HG02981 (cell line): ENCODE data around the gene CELF2.
A peak's percentile ranks its signal among the peaks of the same experiment; 100 is the strongest.
"Not testable (repeated sequence)": the region's sequence is repeated elsewhere in the genome, so short reads cannot be mapped to it uniquely, and the experiment has no call there.

Source experiments
- ATAC-seq: cut with Tn5 transposase; IDR thresholded peaks from one replicate; pipeline ENCODE4 v1.9.1; 2021; ENCODE audit warnings: mild to moderate bottlenecking, moderate library complexity; ENCODE audit not compliant: unreplicated experiment

Gene CELF2

GRCh38 chr10:11336722-11337162 lies 319.1 kb downstream of the CELF2 start:
- no peak for ATAC-seq

DNA sequence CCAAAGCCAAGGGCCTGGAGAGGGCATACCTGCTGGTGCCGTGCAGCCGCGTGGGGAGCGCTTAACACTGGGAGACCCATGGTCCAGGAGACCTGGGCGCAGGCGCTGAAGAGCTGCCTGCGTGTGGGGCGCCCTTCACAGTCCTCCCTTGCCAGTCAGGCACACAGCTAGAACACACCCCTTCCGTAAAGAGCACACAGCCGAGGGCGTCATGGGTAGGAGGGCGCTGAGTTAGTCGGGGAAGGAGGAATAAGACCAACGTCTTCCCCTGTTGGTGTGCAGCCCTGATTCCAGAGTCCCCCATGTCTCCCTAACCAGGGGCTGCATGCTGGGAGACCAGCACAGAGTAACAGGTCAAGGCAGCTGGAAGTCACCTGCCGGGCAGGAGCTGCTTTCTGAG lies 319.8 kb downstream of the CELF2 start:
- ATAC-seq = no peak

DNA sequence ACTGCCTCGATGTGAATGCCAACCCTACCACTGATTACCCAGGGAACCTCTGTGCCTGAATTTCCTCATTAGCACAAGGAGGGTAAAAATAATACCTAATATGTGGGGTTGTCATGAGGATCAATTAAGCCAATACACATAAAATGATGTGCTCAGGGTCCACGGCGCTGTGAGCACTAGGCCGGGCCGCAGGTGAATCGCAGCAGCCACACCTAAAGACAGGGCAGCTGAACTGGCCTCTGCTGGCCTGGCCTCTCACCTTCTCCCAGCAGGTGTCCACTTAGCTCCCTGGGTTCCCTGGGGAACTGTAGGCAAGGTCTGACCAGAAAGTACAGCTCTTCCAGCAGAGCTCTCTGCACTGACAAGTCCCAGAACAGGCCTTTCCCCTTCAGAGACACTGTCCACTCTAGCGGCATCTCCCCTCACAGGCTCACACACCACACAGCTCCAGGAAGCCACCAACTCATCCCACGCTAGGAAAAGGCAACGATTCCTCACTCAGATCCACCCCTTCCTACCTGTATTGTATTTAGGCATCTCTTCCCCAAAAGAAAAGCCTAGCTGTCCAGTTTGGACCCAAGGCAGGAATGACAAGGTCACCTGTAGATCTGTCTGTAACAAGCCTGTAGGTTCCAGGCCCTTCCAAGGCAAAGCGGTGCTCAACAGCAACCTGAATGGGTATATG lies 320.6 kb downstream of the CELF2 start:
- no peak for ATAC-seq

GRCh38 chr10:11339013-11339412 lies 321.3 kb downstream of the CELF2 start:
- no peak for ATAC-seq

- ATAC-seq = no peak
These were observed 322.0 kb downstream of the CELF2 start for GRCh38 chr10:11339660-11340059.

GRCh38 chr10:11341283-11341960 lies 323.8 kb downstream of the CELF2 start:
- no peak for ATAC-seq

GRCh38 chr10:11344081-11344480 lies 326.4 kb downstream of the CELF2 start:
- ATAC-seq = no peak

- ATAC-seq = no peak
These were observed 326.9 kb downstream of the CELF2 start for GRCh38 chr10:11344550-11344949.

- ATAC-seq = peak; percentile 88
These were observed 327.8 kb downstream of the CELF2 start for GRCh38 chr10:11345224-11346054.

DNA sequence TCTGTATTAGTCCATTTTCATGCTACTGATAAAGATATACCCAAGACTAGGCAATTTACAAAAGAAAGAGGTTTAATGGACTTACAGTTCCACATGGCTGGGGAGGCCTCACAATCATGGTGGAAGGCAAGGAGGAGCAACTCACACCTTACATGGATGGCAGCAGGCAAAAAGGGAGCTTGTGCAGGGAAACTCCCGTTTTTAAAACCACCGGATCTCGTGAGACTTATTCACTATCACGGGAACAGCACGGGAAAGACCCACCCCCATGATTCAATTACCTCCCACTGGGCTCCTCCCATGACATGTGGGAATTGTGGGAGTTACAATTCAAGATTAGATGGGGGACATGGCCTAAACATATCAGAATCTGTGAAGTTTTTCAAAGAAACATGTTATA lies 329.9 kb downstream of the CELF2 start:
- not testable (repeated sequence) for ATAC-seq

DNA sequence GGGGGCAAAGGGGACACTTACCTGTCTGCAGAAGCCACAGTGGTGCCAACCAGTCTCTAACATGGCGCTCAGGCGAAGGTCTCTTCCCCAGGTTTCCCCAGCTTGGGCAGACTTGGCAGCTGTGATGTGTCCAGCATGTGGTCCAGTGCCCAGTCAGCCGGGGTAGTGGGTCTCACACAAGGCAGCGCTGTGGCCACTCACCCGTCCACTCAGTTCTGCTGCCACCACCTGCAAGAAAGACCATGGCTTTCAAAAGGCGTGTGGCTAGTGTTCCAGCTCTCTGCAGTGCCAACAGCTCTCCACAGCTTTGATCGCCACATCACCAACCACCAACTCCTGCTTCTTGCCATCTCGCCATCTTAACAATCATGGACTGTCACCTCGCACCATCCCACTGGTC lies 334.1 kb downstream of the CELF2 start:
- no peak for ATAC-seq

- no peak for ATAC-seq
These were observed 335.6 kb downstream of the CELF2 start for GRCh38 chr10:11353006-11353896.

DNA sequence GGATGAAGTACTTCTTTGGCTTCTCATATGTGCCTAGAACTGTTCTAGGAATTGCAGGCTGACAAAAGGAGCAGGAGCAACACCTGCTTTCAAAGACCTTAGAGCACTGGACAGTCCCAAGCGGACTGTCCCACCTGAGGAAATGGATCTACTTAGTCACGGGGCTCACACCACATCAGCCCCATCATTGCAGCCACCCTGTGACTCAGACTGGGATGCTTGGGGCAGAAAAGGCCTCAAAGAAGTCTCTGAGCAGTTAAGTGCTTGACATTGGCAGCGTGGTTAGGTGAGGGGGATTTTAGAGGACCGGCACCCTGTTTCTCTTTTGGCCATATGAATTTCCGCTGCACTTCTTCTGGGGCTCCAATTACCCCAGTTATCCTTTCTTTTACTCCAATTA lies 337.2 kb downstream of the CELF2 start:
- ATAC-seq = no peak

GRCh38 chr10:11355592-11355991 lies 337.9 kb downstream of the CELF2 start:
- no peak for ATAC-seq

DNA sequence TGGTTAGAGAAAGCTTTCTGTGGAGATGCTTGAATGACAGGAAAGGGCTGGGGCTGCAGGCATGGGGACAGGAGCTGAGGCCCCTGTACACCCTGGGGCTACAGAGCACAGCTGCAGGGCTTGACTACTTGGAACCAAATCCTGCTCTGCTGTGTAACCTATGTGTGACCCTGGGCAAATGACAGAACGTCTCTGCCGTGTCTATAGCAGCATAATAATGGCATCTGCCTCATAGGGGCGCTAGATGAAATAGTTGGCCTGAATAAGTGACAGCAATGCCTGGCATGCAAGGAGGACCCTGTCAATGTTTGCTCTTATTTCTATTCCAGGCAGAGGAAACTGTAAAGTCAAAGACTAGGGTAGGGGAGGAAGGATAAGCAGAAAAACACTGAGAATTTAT lies 339.8 kb downstream of the CELF2 start:
- ATAC-seq = no peak

GRCh38 chr10:11358011-11358410 lies 340.3 kb downstream of the CELF2 start:
- ATAC-seq = no peak

- ATAC-seq = no peak
These were observed 341.4 kb downstream of the CELF2 start for GRCh38 chr10:11358923-11359575.

DNA sequence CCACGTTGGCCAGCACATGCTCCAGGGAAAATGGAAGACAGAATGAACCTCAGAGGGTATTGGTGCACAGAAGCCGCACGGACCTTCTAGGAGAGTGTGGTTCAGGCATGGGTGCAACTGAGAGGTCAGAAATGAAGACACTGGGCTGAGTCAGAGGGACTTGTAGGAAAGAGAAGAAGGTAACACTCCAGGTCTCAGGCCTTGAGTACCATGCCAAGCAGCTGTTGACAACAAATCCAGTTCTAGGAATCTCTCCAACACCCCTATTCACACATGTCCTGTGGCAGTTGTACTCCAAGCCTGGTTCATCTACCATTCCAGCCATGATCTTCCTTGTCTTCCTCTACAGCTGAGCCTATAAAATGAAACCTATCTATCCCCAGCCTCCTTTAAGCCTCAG lies 342.2 kb downstream of the CELF2 start:
- no peak for ATAC-seq

- ATAC-seq = no peak
These were observed 345.8 kb downstream of the CELF2 start for GRCh38 chr10:11363497-11363896.

- ATAC-seq = no peak
These were observed 346.6 kb downstream of the CELF2 start for GRCh38 chr10:11364241-11364640.
